Glomerular visceral epithelial cell (primary cell): ENCODE data around the gene TM2D1.
"Not testable (repeated sequence)": the region's sequence is repeated elsewhere in the genome, so short reads cannot be mapped to it uniquely, and the experiment has no call there.

Source experiments
- DNase-seq: peaks from one replicate; pipeline ENCODE4 v3.0.0-alpha.2; 2016; ENCODE audit errors: extremely low spot score

The TM2D1 gene

GRCh38 chr1:61724813-61725694 is at the start of gene TM2D1:
TSS of gene TM2D1 (minus strand) at chr1:61725141. CDS start at chr1:61725120, 21 bp downstream.
- DNase-seq: peak; percentile 90

GRCh38 chr1:61770131-61770530 is 45.2 kb upstream of the TM2D1 start:
- no peak for DNase-seq

- no peak for DNase-seq
Measured at GRCh38 chr1:61757950-61758349, 33.0 kb upstream of the TM2D1 start.

- no peak for DNase-seq
Measured at GRCh38 chr1:61756773-61757172, 31.8 kb upstream of the TM2D1 start.

GRCh38 chr1:61754545-61754944 is 29.6 kb upstream of the TM2D1 start:
- peak; percentile 19 for DNase-seq

- DNase-seq: no peak
Measured at GRCh38 chr1:61753998-61754508, 29.1 kb upstream of the TM2D1 start.

GRCh38 chr1:61752921-61753389 is 28.0 kb upstream of the TM2D1 start:
- DNase-seq: no peak

GRCh38 chr1:61749574-61749973 is 24.6 kb upstream of the TM2D1 start:
- DNase-seq: no peak

- DNase-seq: no peak
Measured at GRCh38 chr1:61748566-61748965, 23.6 kb upstream of the TM2D1 start.

- DNase-seq: peak; percentile 17
Measured at GRCh38 chr1:61746813-61747212, 21.9 kb upstream of the TM2D1 start.

- no peak for DNase-seq
Measured at GRCh38 chr1:61743716-61744580, 19.0 kb upstream of the TM2D1 start.

GRCh38 chr1:61743431-61743705 is 18.4 kb upstream of the TM2D1 start:
- no peak for DNase-seq

- DNase-seq: peak; percentile 66
Measured at GRCh38 chr1:61742620-61743430, 17.9 kb upstream of the TM2D1 start.

- DNase-seq: peak; percentile 69
Measured at GRCh38 chr1:61741711-61742619, 17.0 kb upstream of the TM2D1 start, which contains the start of gene PATJ. TSS of gene PATJ (plus strand) at chr1:61742480. CDS start at chr1:61762893, 20,413 bp downstream.

- no peak for DNase-seq
Measured at GRCh38 chr1:61740751-61741700, 16.1 kb upstream of the TM2D1 start.

- DNase-seq: no peak
Measured at GRCh38 chr1:61732726-61733125, 7.8 kb upstream of the TM2D1 start.

GRCh38 chr1:61730679-61731078 is 5.7 kb upstream of the TM2D1 start:
- DNase-seq: not testable (repeated sequence)

- no peak for DNase-seq
Measured at GRCh38 chr1:61727544-61727943, 2.6 kb upstream of the TM2D1 start.

GRCh38 chr1:61724506-61724812 is 482 bp downstream of the TM2D1 start:
- no peak for DNase-seq
